ENCODE data around the gene SRGN. TPM values are rescaled to one million over a fixed set of nuclear protein-coding genes. Genes with fewer than 3 reads are reported as not detected.

SRGN gene
- total RNA-seq, 1 donor from 2014 or later = 35.9 TPM

GRCh38 chr10:69061305-69062161, 26.4 kb upstream of the SRGN start:
- no peak for DNase-seq (ENCODE audit: extremely low spot score, unreplicated experiment)
- H3K9me3 Mint-ChIP-seq (ENCODE audit: unreplicated experiment) = no peaks in the 10 kb centered on the region
- peaks cover 33% of the 10 kb centered on the region for H3K4me1 Mint-ChIP-seq (ENCODE audit: unreplicated experiment)
- H3K4me3 Mint-ChIP-seq (ENCODE audit: unreplicated experiment) = peak overlapping the region; percentile 64
- peak overlapping the region; percentile 85 for H3K27ac Mint-ChIP-seq (ENCODE audit: unreplicated experiment)
- no peaks in the 10 kb centered on the region for H3K27me3 Mint-ChIP-seq (ENCODE audit: unreplicated experiment)
- no peak for TF ChIP-seq CTCF (IDR thresholded peaks at IDR 0.05)
- H3K36me3 Mint-ChIP-seq (ENCODE audit: unreplicated experiment) = no peaks in the 10 kb centered on the region

- Mint-ChIP-seq H3K27ac (ENCODE audit: unreplicated experiment) (no peak overlapping the region), H3K4me3 (ENCODE audit: unreplicated experiment) (no peak overlapping the region), H3K36me3 (ENCODE audit: unreplicated experiment) (no peaks in the 10 kb centered on the region), H3K4me1 (ENCODE audit: unreplicated experiment) (peaks cover 31% of the 10 kb centered on the region), H3K9me3 (ENCODE audit: unreplicated experiment) (no peaks in the 10 kb centered on the region), H3K27me3 (ENCODE audit: unreplicated experiment) (no peaks in the 10 kb centered on the region)
- TF ChIP-seq CTCF (IDR thresholded peaks at IDR 0.05) = no peak
- DNase-seq (ENCODE audit: extremely low spot score, unreplicated experiment) = no peak
Measured at GRCh38 chr10:69062901-69063300, 25.0 kb upstream of the SRGN start.

- DNase-seq (ENCODE audit: extremely low spot score, unreplicated experiment) = no peak
- Mint-ChIP-seq H3K27me3 (ENCODE audit: unreplicated experiment) (no peaks in the 10 kb centered on the region), H3K27ac (ENCODE audit: unreplicated experiment) (peak overlapping the region; percentile 90), H3K9me3 (ENCODE audit: unreplicated experiment) (no peaks in the 10 kb centered on the region), H3K36me3 (ENCODE audit: unreplicated experiment) (no peaks in the 10 kb centered on the region), H3K4me1 (ENCODE audit: unreplicated experiment) (peaks cover 31% of the 10 kb centered on the region), H3K4me3 (ENCODE audit: unreplicated experiment) (no peak overlapping the region)
- no peak for TF ChIP-seq CTCF (IDR thresholded peaks at IDR 0.05)
Measured at GRCh38 chr10:69064762-69065328, 23.1 kb upstream of the SRGN start.

- peak overlapping the region; percentile 90 for H3K27ac Mint-ChIP-seq (ENCODE audit: unreplicated experiment)
Measured at GRCh38 chr10:69065406-69066361, 22.2 kb upstream of the SRGN start.

More at GRCh38 chr10:69065406-69066361, 22.2 kb upstream of the SRGN start:
- no peak for TF ChIP-seq CTCF (IDR thresholded peaks at IDR 0.05)
- no peak overlapping the region for H3K4me3 Mint-ChIP-seq (ENCODE audit: unreplicated experiment)
- no peaks in the 10 kb centered on the region for H3K9me3 Mint-ChIP-seq (ENCODE audit: unreplicated experiment)
- peaks cover 31% of the 10 kb centered on the region for H3K4me1 Mint-ChIP-seq (ENCODE audit: unreplicated experiment)
- H3K36me3 Mint-ChIP-seq (ENCODE audit: unreplicated experiment) = no peaks in the 10 kb centered on the region
- no peak for DNase-seq (ENCODE audit: extremely low spot score, unreplicated experiment)
- H3K27me3 Mint-ChIP-seq (ENCODE audit: unreplicated experiment) = no peaks in the 10 kb centered on the region
